ENCODE results near the gene ACER3.
"Not testable (repeated sequence)": the region's sequence is repeated elsewhere in the genome, so short reads cannot be mapped to it uniquely, and the experiment has no call there.

Gene ACER3

DNA sequence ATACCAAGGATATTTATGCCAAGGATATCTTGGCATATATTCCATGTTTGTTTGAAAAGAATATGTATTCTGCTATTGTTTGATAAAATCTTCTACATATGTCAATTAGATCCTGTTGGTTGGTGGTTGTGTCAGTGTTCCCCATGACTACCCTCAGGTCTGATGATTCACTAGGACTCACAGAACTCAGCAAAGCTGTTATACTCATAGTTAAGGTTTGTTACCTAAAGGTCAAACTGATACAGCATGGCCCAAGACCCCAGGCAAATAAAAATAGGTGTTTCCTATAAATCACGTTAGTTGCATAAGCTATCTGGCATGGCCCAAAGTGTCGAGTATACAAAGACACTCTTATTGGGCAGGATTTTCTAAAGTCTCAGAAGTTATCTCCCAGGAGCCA is 143.2 kb downstream of the ACER3 start:
- no peak for DNase-seq

DNA sequence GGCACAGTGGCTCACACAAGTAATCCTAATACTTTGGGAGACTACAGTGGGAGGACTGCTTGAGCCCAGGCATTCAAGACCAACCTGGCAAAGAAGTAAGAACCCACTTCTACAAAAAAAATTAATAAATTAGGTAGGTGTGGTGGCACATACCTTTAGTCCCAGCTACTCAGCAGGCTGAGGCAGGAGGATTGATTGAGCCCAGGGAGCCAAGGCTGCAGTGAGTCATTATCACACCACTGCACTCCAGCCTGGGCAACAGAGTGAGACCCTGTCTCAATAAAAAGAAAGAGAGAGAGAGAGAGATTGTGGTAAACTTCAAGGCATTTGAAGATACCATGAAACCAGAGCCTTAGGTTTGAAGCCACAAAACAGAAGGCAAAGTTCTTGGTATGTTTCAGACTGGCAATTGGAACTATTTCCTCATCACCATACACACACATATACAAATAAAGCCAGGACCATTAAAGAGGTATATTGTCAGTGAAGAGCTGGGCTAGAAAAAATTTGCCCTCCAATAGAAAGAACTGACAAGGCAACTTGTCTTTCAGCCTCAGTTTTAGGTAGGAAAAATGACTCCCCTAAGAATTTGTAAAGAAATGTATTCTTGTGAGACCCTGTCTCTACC is 148.9 kb downstream of the ACER3 start:
- no peak for DNase-seq

DNA sequence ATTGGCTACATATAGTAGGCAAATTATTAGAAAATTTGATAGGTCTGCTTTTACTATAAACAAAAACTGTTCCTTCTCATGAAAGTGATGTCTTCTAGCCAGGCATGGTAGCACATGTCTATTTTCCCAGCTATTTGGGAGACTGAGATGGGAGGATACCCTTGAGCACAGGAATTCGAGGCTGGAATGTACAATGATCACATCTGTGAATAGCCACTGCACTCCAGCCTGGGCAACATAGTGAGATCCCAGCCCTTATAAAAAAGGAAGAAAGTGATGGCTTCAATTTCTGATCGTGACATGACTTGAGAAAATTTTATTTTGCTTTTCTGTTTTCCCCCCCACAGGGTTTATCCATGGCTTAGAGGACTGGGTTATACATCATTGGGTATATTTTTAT is 154.0 kb downstream of the ACER3 start:
- no peak for DNase-seq

DNA sequence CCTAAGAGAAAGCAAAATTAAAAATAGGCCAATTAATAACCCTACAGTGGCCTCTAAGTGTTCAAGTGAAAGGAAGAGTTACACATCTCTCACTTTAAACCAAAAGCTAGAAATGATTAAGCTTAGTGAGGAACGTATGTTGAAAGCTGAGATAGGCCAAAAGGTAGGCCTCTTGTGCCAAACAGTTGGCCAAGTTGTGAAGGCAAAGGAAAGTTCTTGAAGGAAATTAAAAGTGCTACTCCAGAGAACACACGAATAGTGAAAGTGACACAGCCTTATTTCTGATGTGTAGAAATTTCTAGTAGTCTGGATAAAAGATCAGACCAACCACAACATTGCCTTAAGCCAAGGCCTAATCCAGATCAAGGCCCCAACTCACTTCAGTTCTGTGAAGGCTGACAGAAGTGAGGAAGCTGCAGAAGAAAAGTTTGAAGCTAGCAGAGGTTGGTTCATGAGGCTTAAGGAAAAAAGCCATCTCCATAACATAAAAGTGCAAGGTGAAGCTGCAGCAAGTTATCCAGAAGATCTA is 157.7 kb downstream of the ACER3 start:
- DNase-seq: not testable (repeated sequence)

DNA sequence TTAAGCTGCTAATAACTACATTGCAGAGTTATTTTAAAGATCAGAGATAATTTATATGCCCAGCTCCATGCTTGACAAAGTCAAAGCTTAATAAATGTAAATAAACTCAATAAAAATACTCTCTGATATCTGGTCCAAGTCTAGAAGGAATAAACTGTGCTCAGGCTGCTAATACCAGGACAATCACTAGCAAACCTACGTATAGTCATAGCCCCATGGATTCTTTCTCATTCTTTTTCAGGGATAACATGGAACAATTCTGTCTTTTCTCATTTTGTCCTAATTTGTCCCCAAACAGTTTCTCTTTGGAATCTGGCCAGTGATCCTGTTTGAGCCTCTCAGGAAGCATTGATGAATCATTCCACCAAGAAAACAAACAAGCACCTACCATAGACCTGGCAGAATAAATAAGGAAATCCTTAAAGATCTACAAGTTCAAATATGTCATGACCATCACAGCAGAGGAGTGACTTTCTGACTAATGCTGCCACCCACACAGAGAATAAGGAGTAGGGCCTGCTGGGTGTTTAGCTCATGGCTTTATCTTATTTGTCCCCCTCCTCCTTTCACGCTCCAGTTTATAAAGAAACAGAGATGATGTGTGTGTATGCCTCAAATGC is 159.4 kb downstream of the ACER3 start:
- no peak for DNase-seq

DNA sequence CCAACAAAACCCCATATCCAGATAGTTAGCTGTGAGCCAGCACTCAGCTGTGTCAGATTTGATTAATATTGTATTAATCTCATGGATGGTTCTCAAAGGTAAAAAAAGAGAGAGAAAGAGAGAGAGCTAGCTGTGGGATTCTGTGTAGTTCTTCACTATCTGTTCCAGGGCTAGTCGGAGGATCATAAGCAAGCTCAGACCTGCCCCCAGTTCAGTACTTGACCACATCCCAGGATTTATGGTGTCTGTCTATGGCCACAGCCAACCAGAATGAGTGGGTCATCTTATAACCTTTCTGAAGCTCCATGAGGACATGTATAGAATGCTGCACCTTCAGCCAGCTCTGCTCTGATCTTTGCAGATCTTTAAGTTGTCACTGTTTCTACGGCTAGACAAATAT is 160.0 kb downstream of the ACER3 start:
- no peak for DNase-seq

DNA sequence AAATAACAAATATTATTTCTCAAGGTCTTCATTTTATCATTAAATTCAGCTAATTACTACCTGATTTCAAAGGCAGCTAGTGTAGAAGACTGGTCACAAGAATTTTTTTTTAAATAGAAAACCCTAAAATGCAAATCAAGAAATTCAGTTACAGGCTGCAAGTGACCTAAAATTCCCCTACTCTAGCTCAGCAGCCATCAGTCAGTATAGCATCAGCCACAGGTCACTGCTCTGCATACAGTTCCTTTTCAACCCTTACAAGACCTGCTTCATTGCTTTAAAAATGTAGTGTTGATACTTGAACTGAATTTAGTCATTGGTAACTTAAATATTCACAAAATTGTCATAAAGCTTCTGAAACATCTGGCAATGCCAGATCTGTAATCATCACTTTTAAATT is 164.0 kb downstream of the ACER3 start:
- no peak for DNase-seq

DNA sequence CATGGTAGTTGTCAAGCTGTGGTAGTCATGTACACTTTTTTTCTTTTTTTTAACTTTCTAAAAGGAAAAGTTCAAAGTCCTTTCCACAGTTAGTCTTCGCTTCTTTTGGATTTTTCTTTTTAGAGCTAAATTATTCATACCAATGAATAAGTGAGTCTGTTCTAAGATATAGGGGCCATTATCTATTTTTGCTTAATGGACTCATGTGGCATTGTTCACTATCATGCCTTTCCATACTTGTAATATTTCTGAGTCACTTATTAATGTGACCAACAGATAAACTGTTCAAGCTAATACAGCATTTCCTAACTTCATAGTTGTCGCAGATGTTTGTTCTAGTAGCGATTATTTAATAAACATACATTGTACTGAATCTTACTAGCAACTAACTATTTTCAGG is 165.5 kb downstream of the ACER3 start:
- DNase-seq: no peak

DNA sequence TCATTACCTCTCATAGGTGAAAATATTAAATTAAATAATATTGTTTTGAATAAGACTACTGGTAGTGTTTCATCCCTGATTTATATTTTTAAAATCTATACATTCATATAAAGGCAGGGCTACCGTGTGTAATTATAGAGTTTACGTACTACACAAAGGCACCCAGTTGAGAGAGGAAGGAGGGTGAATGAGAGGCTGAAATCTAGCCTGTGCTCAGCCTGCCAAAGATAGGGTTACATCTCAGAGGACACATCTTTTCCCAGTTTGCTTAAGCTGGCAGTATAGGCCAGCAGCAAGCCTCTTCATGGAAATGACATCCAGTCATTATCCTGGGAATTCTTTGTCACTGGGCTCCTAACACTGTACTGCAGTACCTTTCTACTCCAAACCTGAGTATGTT is 166.0 kb downstream of the ACER3 start:
- no peak for DNase-seq

DNA sequence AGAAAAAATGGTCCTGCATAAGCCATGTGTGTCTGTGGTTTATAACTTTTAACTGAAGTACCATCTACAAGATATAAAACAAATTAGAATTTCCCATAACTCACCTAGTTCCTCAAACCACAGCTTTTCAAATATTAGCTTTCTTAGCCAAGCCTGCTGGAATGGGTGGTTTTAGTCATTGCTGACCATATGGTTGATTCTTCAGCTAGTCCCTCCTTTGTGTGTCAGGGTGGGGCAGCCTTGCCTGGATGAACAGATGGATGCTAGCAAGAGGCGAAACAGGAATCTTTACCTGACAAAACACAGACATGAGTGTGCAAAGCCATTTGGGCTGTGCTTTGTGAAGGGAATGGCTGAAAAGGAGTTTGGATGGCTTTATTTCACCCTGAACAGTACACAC is 166.6 kb downstream of the ACER3 start:
- no peak for DNase-seq

DNA sequence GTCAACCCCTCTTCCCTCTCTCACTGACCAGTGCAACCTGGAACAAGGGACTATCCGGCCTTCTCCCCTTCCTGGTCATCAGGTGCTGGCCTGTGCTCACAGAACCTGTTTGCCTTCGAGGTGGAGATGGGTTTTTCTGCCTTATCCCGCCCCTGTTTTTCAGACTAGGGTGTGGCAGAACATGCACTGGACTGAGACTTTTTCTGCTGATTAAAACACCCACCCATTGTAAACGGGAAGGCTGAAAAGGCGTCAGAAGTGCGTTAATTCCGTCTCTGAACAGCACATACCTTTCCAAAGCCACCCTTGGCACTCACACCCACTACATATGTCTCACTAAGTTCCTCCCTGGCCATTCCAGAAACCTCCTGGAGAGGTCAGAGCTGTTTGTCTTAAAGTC is 169.1 kb downstream of the ACER3 start:
- no peak for DNase-seq

DNA sequence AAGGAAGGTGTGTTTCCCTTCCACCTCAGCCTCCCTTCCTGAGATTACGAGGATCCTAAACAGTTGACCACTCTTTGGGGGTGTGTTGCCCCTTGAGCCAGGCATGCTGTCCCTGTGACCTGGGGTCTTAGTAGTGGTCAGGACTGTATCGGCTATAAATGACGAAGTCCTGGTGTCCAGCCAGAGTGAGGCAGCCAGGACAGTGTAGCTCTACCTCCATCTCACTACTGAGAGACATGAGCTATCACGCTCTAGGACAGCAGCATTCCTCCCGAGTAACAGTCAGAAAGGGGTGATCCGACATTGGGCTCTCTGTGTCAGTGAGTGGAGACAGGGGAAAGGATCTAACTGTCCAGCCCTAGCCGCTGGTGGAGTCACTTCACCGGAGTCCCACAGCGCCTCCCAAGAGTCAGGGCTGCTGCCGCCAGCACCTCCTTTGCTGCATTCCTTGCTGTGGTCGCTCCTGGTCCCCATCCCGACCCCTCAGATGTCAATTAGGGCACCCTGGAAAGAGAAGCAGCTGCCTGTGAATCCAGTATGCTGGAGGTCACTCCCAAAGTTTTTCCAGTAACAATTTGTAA is 170.2 kb downstream of the ACER3 start:
- DNase-seq: no peak

DNA sequence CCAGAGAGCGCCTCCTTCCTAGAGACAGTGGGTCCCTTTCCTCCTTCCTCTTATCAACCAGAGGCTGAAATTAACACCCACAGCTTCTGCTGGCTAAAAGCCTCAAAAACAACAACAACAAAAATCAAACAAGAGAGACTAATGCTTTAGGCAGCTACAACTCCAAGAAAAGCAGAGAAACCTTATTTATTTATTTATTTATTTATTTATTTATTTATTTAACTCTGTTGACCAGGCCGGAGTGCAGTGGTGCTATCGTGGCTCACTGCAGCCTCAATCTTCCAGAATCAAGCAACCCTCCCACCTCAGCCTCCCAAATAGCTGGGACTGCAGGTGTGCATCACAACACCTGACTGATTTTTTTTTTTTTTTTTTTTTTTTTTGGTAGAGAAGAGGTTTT is 170.9 kb downstream of the ACER3 start:
- DNase-seq: no peak

DNA sequence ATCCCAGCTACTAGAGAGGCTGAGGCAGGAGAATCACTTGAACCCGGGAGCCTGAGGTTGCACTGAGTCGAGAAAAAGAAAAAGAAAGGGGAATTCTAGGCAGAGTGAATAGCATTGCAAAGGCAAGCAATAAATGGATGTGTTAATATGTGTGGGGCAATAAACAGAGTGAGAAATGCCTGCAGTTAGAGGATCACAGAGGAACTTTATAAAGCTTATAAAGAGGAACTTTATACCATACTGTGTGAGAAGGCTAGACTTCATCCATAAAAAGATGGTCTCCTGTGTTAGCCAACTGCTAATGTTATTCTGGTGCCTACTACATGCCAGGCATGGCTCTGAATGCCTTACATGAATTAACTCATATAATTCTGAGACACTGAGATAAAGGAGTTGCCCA is 174.3 kb downstream of the ACER3 start:
- no peak for DNase-seq

DNA sequence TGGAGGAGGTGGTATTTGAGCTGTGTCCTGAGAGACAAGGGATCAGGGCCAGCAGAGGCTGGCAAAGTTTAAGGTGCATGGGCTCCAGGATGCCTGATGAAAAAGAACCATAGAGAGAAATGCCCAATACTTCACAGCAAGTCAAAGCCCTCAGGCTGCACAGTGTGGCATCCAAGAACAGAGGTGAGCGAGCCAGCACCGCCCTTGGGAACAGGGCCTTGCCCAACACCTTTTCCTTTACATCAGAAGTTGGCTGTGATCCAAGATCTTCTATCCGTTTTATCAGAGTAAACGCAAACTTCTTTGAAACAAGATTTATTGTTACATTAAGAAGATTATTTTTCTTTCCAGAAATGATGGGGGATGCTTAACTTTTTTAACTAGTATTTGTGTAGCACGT is 174.9 kb downstream of the ACER3 start:
- no peak for DNase-seq

DNA sequence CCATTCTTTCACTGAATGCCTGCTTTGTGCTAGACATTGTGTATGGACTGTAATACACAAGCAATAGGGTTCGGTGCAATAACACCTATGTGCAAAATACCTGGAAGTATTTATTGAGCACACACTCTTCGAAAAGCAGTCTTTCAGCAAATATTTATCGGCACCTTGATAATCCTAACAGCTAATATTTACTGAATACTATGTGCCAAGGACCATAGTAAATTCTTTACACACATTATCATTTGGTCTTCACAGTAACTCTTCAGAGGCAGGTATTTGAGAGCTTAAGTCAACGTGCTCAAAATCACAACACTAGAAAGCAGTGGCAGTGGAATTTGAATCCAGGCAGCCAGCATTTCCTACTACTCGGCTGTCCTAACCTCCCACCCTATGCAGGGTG is 175.7 kb downstream of the ACER3 start:
- no peak for DNase-seq

DNA sequence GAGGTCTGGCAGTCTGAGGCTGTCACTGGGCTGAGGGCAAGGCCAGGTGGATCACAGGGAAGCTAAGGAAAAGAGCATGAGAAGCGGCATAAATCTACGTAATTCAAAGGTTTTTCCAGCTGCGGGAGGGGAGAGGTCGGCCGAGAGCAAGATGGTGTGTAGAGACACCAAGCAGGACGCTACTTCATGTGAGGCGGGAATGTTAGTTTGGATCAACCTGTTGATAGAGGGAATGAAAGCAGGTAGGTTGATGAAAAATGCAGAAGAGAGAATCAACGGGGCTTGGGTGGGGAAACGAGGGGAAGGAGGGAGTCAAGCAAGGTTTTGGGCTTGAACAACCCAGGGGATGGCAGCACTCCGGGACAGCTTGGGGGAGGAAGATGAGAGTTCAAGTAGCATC is 176.3 kb downstream of the ACER3 start:
- no peak for DNase-seq

DNA sequence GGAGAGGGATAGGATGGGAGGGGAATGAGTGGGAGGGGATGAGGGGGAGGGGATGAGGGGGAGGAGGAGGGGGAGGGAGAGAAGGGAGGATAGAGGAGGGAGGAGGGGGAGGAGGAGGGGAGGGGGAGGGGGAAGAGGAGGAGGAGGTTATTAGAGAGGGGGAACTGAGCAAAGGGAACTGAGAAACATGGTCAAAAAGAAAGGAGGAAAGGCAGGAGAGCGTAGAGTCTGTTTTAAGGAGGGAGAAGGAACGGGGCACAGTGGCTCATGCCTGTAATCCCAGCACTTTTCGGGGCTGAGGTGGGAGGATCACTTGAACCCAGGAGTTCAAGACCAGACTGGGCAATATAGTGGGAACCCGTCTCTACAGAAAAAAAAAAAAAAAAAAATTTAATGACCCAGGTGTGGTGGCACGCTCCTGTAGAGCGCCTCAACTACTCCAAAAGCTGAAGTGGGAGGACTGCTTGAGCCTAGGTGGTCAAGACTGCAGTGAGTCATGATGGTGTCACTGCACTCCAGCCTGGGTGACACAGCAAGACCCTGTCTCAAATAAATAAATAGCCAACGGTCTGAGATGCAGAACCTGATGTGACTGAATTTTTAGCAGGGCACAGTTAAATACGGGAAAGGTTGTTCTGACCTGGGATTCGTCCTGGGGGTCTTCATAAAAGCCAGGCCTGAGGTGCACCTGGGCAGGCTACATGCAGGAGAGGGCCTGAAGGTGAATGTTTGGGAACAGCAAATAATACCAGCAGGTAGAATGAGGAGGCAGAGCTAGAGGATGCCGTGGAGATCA is 177.5 kb downstream of the ACER3 start:
- DNase-seq: no peak

DNA sequence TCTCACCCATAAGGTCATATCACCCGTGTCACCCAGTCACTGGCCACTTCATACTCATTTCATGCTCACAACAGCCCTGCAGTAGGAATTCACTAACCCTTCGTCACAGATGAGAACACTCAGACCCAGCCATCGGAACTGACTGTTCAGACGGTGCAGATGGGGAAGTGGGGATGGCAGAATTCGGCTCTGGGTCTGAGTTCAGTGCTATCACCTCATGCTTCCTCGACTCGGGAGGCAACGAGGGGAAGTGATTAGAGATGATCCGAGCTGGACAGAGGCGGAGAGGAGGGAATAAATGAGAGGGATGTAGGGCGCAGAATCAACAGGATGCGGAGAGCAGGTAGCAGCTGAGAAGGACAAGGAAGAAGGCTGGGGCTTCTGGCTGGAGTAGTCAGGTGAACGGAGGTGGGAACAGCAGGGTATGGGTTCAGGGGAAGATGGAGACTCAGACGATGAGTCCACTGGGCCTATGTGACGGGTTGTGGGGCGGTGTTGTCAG is 178.2 kb downstream of the ACER3 start:
- no peak for DNase-seq

DNA sequence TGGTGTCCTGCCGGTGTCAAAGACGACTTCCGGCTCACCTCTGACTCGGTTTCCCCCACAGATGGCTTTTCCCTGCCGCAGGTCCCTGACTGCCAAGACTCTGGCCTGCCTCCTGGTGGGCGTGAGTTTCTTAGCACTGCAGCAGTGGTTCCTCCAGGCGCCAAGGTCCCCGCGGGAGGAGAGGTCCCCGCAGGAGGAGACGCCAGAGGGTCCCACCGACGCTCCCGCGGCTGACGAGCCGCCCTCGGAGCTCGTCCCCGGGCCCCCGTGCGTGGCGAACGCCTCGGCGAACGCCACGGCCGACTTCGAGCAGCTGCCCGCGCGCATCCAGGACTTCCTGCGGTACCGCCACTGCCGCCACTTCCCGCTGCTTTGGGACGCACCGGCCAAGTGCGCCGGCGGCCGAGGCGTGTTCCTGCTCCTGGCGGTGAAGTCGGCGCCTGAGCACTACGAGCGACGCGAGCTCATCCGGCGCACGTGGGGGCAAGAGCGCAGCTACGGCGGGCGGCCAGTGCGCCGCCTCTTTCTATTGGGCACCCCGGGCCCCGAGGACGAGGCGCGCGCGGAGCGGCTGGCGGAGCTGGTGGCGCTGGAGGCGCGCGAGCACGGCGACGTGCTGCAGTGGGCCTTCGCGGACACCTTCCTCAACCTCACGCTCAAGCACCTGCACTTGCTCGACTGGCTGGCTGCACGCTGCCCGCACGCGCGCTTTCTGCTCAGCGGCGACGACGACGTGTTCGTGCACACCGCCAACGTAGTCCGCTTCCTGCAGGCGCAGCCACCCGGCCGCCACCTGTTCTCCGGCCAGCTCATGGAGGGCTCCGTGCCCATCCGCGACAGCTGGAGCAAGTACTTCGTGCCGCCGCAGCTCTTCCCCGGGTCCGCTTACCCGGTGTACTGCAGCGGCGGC is 179.0 kb downstream of the ACER3 start:
- no peak for DNase-seq

DNA sequence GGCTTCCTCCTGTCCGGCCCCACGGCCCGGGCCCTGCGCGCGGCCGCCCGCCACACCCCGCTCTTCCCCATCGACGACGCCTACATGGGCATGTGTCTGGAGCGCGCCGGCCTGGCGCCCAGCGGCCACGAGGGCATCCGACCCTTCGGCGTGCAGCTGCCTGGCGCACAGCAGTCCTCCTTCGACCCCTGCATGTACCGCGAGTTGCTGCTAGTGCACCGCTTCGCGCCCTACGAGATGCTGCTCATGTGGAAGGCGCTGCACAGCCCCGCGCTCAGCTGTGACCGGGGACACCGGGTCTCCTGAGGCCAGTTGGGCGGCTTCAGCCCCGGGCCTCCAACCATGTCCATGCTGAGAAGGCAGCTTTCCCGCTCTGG is 179.7 kb downstream of the ACER3 start:
- no peak for DNase-seq

DNA sequence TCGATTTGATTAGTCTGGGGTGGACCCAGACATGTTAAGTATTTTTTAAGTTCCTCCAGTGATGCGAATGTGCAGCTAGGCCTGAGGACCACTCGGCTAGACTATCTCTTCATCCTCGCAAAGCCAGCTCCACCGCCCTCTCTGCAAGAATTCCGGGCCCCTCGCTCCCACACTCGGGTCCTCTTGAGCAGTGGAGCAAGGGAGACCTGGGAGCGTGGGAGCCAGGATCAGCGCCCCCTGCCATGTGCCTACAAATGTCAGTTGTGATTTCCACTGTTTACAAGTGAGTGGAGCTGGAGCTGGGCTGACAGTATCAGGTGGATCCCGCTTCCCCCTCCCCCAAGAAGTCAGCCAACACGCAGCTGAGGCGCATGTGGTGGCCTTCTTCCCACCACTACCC is 180.2 kb downstream of the ACER3 start:
- DNase-seq: no peak

Measured in activated CD8-positive, alpha-beta memory T cell treated with anti-CD3 and anti-CD28 coated beads, Interleukin-2, amount 50 U/mL, for 48 hours (primary cell).